ENCODE measurements around the gene ANKRD11.

DNA sequence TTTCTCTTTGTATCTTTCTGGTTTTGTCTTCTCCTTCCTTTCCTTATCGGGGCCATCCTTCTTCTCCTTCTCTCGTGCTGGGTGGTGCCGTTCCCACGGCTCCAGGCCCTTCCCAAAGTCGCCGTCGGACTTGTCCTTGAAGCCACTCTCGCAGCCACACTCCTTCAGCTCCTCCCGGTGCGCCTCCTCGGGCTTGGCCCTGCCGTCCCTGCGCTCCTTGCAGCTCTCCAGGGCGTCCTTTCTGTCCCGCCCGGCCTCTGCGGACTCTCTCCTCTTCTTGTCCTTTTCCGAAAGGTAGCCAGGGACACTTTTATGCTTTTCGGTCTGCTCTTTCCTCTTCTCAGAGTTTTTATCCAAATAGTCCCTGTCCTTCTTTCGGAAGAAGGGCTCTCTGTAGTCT, 206.9 kb downstream of the ANKRD11 start:
- no peak for TF ChIP-seq EZH2 (IDR thresholded peaks at IDR 0.05; ENCODE audit: low read length, missing control alignments)
- TF ChIP-seq, protein P1, sequence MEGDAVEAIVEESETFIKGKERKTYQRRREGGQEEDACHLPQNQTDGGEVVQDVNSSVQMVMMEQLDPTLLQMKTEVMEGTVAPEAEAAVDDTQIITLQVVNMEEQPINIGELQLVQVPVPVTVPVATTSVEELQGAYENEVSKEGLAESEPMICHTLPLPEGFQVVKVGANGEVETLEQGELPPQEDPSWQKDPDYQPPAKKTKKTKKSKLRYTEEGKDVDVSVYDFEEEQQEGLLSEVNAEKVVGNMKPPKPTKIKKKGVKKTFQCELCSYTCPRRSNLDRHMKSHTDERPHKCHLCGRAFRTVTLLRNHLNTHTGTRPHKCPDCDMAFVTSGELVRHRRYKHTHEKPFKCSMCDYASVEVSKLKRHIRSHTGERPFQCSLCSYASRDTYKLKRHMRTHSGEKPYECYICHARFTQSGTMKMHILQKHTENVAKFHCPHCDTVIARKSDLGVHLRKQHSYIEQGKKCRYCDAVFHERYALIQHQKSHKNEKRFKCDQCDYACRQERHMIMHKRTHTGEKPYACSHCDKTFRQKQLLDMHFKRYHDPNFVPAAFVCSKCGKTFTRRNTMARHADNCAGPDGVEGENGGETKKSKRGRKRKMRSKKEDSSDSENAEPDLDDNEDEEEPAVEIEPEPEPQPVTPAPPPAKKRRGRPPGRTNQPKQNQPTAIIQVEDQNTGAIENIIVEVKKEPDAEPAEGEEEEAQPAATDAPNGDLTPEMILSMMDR (conservative IDR thresholded peaks at IDR 0.05 in 1 of 2, IDR thresholded peaks at IDR 0.05 in 1 of 2; ENCODE audit: low read depth in 1 of 2, low read length in 2 of 2) = no peak
